OCI-LY1 (cell line): Measurements from ENCODE around the gene UBC.
"Not testable (repeated sequence)": the region's sequence is repeated elsewhere in the genome, so short reads cannot be mapped to it uniquely, and the experiment has no call there.

Source experiments
- H2AFZ ChIP-seq: fragments of 200-600 bp; sonication (generic), shearing (Covaris generic); 2 replicates; pipeline ENCODE4 v1.6.0; 2014; ENCODE audit warnings: antibody characterized with exemption, mild to moderate bottlenecking, low read length
- H3F3A ChIP-seq: fragments of 200-600 bp; sonication (generic), shearing (Covaris generic); 2 replicates; pipeline ENCODE4 v1.6.0; 2014; ENCODE audit warnings: mild to moderate bottlenecking, antibody characterized with exemption, low read length, moderate library complexity; ENCODE audit not compliant: insufficient read depth
- H3K27ac ChIP-seq: fragments of 200-600 bp; sonication (generic); 2 replicates; pipeline ENCODE4 v1.5.1; 2014; ENCODE audit warnings: low read length, mixed run types, mild to moderate bottlenecking, low read depth; ENCODE audit not compliant: poor library complexity, severe bottlenecking
- H3K27me3 ChIP-seq: fragments of 200-600 bp; sonication (generic); 2 replicates; pipeline ENCODE4 v1.6.0; 2014; ENCODE audit warnings: antibody characterized with exemption, mild to moderate bottlenecking, low read length, moderate library complexity; ENCODE audit not compliant: insufficient read depth
- H3K36me3 ChIP-seq: fragments of 200-600 bp; sonication (generic); 2 replicates; pipeline ENCODE4 v1.6.1; 2014; ENCODE audit warnings: mild to moderate bottlenecking, antibody characterized with exemption, low read length, moderate library complexity, mixed read lengths; ENCODE audit not compliant: insufficient read depth
- H3K4me1 ChIP-seq: fragments of 200-600 bp; sonication (generic); 2 replicates; pipeline ENCODE4 v1.5.1; 2014; ENCODE audit warnings: mild to moderate bottlenecking, low read length, moderate library complexity; ENCODE audit not compliant: insufficient read depth, severe bottlenecking
- H3K4me2 ChIP-seq: fragments of 200-600 bp; sonication (generic), shearing (Covaris generic); 2 replicates; pipeline ENCODE4 v1.6.1; 2014; ENCODE audit warnings: low read length
- H3K4me3 ChIP-seq: fragments of 200-600 bp; sonication (generic); 2 replicates; pipeline ENCODE4 v1.5.1; 2014; ENCODE audit warnings: low read length, low read depth, mild to moderate bottlenecking, mixed read lengths; ENCODE audit not compliant: poor library complexity, severe bottlenecking
- H3K79me2 ChIP-seq: fragments of 200-600 bp; shearing (Covaris generic); 2 replicates; pipeline ENCODE4 v1.6.1; 2016; ENCODE audit warnings: mixed run types, low read length, mixed read lengths; ENCODE audit not compliant: insufficient read depth
- H3K9ac ChIP-seq: fragments of 200-600 bp; sonication (generic), shearing (Covaris generic); 2 replicates; pipeline ENCODE4 v1.6.1; 2014; ENCODE audit warnings: mild to moderate bottlenecking, low read length, mixed read lengths
- H3K9me2 ChIP-seq: fragments of 200-600 bp; sonication (generic), shearing (Covaris generic); 2 replicates; pipeline ENCODE4 v1.6.1; 2014; ENCODE audit warnings: low read depth, mild to moderate bottlenecking, low read length, mixed read lengths
- H3K9me3 ChIP-seq: fragments of 200-600 bp; shearing (Covaris generic); 2 replicates; pipeline ENCODE4 v1.6.1; 2014; ENCODE audit warnings: low read length, mixed read lengths
- H4K20me1 ChIP-seq: fragments of 200-600 bp; sonication (generic), shearing (Covaris generic); 2 replicates; pipeline ENCODE4 v1.6.0; 2016; ENCODE audit warnings: mild to moderate bottlenecking, low read length; ENCODE audit not compliant: insufficient read depth
- CTCF ChIP-seq: fragments of 200-600 bp; sonication (generic), shearing (Covaris generic); IDR thresholded peaks from 2 replicates; pipeline ENCODE4 v1.5.1; 2017; ENCODE audit warnings: mild to moderate bottlenecking, antibody characterized with exemption, low read length, moderate library complexity, mixed read lengths
- EZH2 ChIP-seq: fragments of 200-600 bp; sonication (generic), shearing (Covaris generic); IDR thresholded peaks from 2 replicates; pipeline ENCODE4 v1.8.0; 2017; ENCODE audit warnings: borderline replicate concordance, mixed run types, mild to moderate bottlenecking, antibody characterized with exemption, low read length, moderate library complexity, mixed read lengths

The UBC gene

DNA sequence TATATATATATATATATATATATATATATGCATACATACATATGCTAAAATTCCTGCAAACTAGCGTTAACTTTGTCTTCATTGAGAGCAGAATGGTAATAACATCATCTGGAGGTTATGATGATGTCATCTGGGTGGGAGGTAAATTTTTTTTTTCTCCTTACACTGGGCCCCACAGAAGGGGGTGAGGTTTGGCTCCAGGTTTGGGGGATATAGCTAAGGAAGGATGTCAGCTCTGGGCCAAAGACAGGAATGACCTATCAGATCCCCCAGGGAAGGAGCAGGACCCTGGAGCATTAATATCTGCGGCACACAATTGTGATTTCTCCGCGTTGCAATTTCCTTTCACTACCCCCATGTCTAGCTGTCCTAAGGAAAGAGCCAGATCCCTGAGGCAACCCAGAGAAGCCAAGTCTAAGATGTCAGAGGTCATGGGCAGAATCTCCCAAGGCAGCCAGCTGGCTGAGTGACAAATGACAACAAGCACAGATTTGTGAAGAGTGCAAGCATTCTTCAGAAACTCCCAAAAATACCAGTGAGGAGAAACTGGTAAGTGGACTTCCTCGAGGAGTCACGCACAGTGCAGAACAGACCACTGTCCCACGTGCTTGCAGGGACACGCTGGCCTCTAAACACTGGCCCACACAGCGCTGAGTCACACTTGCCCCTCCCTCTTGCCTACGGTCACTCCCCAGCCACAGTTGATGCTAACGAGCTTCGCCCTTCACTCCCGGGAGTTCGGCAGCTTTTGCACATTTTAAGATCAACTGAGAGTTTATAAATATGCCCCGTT, 9.9 kb downstream of the UBC start:
- Histone ChIP-seq H3F3A (peaks cover 4% of the 10 kb centered on the region), H3K79me2 (no peaks in the 10 kb centered on the region), H2AFZ (no peak overlapping the region), H3K4me1 (peaks cover 12% of the 10 kb centered on the region), H3K27me3 (no peaks in the 10 kb centered on the region), H3K9me2 (no peaks in the 10 kb centered on the region), H3K4me2 (no peak overlapping the region), H3K4me3 (no peak overlapping the region), H3K36me3 (no peaks in the 10 kb centered on the region), H3K9me3 (no peaks in the 10 kb centered on the region), H4K20me1 (no peaks in the 10 kb centered on the region), H3K27ac (no peak overlapping the region), H3K9ac (no peak overlapping the region)
- TF ChIP-seq EZH2 (no peak), CTCF (no peak)

DNA sequence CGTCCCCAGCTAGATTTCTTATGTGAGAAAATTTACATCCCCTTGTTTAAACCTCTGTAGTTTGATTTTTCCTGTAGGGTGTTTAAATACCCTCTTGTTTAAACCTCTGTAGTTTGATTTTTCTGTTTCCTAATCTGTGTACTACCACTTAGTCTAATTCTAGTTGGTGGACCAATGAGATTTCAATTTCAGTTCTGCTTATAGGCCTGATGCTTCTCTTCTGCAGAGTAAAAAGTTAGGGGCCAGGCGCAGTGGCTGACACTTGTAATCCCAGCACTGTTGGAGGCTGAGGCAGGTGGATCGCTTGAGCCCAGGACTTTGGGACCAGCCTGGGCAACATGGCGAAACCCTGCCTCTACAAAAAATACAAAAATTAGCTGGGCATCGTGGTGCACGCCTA, 11.5 kb downstream of the UBC start:
- Histone ChIP-seq H3K27me3 (no peaks in the 10 kb centered on the region), H3K36me3 (no peaks in the 10 kb centered on the region), H3F3A (no peaks in the 10 kb centered on the region), H3K9me3 (no peaks in the 10 kb centered on the region), H2AFZ (no peak overlapping the region), H3K9me2 (no peaks in the 10 kb centered on the region), H3K4me3 (no peak overlapping the region), H3K4me1 (peaks cover 12% of the 10 kb centered on the region), H3K9ac (no peak overlapping the region), H3K4me2 (no peak overlapping the region), H3K27ac (no peak overlapping the region), H4K20me1 (no peaks in the 10 kb centered on the region), H3K79me2 (no peaks in the 10 kb centered on the region)
- TF ChIP-seq CTCF (no peak), EZH2 (no peak)

GRCh38 chr12:124901003-124901402, 13.4 kb downstream of the UBC start:
- Histone ChIP-seq H3K36me3 (no peaks in the 10 kb centered on the region), H2AFZ (no peak overlapping the region), H3F3A (no peaks in the 10 kb centered on the region), H3K4me3 (no peak overlapping the region), H3K27me3 (no peaks in the 10 kb centered on the region), H3K27ac (no peak overlapping the region), H4K20me1 (no peaks in the 10 kb centered on the region), H3K79me2 (no peaks in the 10 kb centered on the region), H3K9me3 (no peaks in the 10 kb centered on the region), H3K4me2 (no peak overlapping the region), H3K9ac (no peak overlapping the region), H3K9me2 (no peaks in the 10 kb centered on the region), H3K4me1 (peaks cover 12% of the 10 kb centered on the region)
- TF ChIP-seq EZH2 (no peak), CTCF (no peak)

DNA sequence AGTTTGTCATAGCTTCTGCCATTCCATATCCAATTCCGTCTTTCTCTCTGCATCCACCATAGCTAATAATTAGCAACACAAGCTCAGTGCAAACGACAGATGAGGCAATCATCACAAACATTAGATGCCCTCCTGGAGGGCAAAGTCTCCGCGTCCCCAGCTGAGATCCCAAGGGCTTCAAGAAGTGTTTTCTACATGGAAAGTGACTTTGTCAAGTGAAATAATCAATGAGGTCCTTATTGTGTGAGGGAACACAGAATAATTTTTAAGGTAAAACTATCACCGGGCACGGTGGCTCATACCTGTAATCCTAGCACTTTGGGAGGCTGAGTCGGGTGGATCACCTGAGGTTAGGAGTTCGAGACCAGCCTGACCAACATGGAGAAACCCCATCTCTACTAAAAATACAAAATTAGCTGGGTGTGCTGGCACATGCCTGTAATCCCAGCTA, 14.1 kb downstream of the UBC start:
- not testable (repeated sequence) for H3K9me3 ChIP-seq, H3F3A ChIP-seq, H4K20me1 ChIP-seq, H3K79me2 ChIP-seq, H3K27ac ChIP-seq, H3K9ac ChIP-seq, H3K9me2 ChIP-seq, H3K27me3 ChIP-seq, H3K36me3 ChIP-seq, H2AFZ ChIP-seq, H3K4me3 ChIP-seq, H3K4me2 ChIP-seq
- peaks cover 12% of the 10 kb centered on the region for H3K4me1 ChIP-seq
